HEK293 (cell line): ENCODE measurements around the gene KIF1A.
"Not testable (repeated sequence)": the region's sequence is repeated elsewhere in the genome, so short reads cannot be mapped to it uniquely, and the experiment has no call there.

Experiments
- CTCF ChIA-PET: fragments of 350-600 bp; formaldehyde crosslinking; extraction: SDS; loops from one replicate; lab custom pipeline; 2021; ENCODE audit warnings: antibody characterized with exemption; lab: Yijun Ruan, JAX
- POLR2A ChIA-PET: fragments of 300-600 bp; formaldehyde crosslinking; extraction: SDS; loops from one replicate; lab custom pipeline; 2020; ENCODE audit warnings: antibody characterized with exemption, inconsistent platforms; lab: Yijun Ruan, JAX
- H3K27ac ChIP-seq: fragments of 200-500 bp; sonication (Bioruptor generic); 2 replicates; pipeline ENCODE4 v1.5.1; 2014; ENCODE audit warnings: low read depth, low read length, control low read depth, inconsistent platforms; ENCODE audit errors: extremely low read depth
- H3K36me3 ChIP-seq, 2 experiments: fragments of 200-500 bp in 1 of 2; sonication (Bioruptor generic) in 1 of 2; 1 replicate in 1 of 2; 2 replicates in 1 of 2; pipeline ENCODE4 v1.5.1; 2014 to 2017; ENCODE audit warnings: inconsistent platforms in 2 of 2, low read length in 2 of 2; ENCODE audit not compliant: control insufficient read depth in 2 of 2, insufficient read depth in 1 of 2
- H3K4me1 ChIP-seq: fragments of 200-500 bp; sonication (Bioruptor generic); 2 replicates; pipeline ENCODE4 v1.5.1; 2014; ENCODE audit warnings: mild to moderate bottlenecking, low read length, inconsistent platforms; ENCODE audit not compliant: control insufficient read depth, insufficient read depth
- H3K4me3 ChIP-seq: 2 replicates; pipeline ENCODE4 v1.5.1; 2011; ENCODE audit warnings: low read depth, mild to moderate bottlenecking, control low read depth, low read length, moderate library complexity
- H3K9me3 ChIP-seq: fragments of 200-500 bp; sonication (Bioruptor generic); 2 replicates; pipeline ENCODE4 v1.5.1; 2014; ENCODE audit warnings: low read depth, low read length, inconsistent platforms; ENCODE audit not compliant: control insufficient read depth, insufficient read depth
- CTCF ChIP-seq: fragments of 450-650 bp; formaldehyde crosslinking; IDR thresholded peaks from 2 replicates; pipeline ENCODE4 v1.5.1; 2016; ENCODE audit warnings: missing biosample characterization, missing genetic modification characterization
- EGR2 ChIP-seq: fragments of 450-650 bp; formaldehyde crosslinking; IDR thresholded peaks from 2 replicates; pipeline ENCODE4 v1.5.1; 2016; ENCODE audit warnings: low read depth, missing biosample characterization, missing genetic modification characterization
- OSR2 ChIP-seq: fragments of 450-650 bp; formaldehyde crosslinking; IDR thresholded peaks from 2 replicates; pipeline ENCODE4 v1.5.1; 2016; ENCODE audit warnings: missing biosample characterization, missing genetic modification characterization
- PATZ1 ChIP-seq: fragments of 450-650 bp; formaldehyde crosslinking; IDR thresholded peaks from 2 replicates; pipeline ENCODE4 v1.5.1; 2016; ENCODE audit warnings: missing biosample characterization, missing genetic modification characterization
- ZBTB48 ChIP-seq: fragments of 450-650 bp; formaldehyde crosslinking; IDR thresholded peaks from 2 replicates; pipeline ENCODE4 v1.5.1; 2016; ENCODE audit warnings: missing biosample characterization, missing genetic modification characterization
- ZFHX2 ChIP-seq: fragments of 450-650 bp; formaldehyde crosslinking; conservative IDR thresholded peaks from 2 replicates; pipeline ENCODE4 v1.5.1; 2016; ENCODE audit warnings: missing biosample characterization, missing genetic modification characterization
- ZFP69B ChIP-seq: fragments of 450-650 bp; formaldehyde crosslinking; IDR thresholded peaks from 2 replicates; pipeline ENCODE4 v1.5.1; 2016; ENCODE audit warnings: missing biosample characterization, missing genetic modification characterization
- ZIC2 ChIP-seq: fragments of 450-650 bp; formaldehyde crosslinking; IDR thresholded peaks from 2 replicates; pipeline ENCODE4 v1.5.1; 2016; ENCODE audit warnings: missing biosample characterization, missing genetic modification characterization
- ZNF114 ChIP-seq: fragments of 450-650 bp; formaldehyde crosslinking; IDR thresholded peaks from 2 replicates; pipeline ENCODE4 v1.5.0; 2017; ENCODE audit warnings: missing biosample characterization, missing genetic modification characterization
- ZNF132 ChIP-seq: fragments of 450-650 bp; formaldehyde crosslinking; IDR thresholded peaks from 2 replicates; pipeline ENCODE4 v1.5.1; 2017; ENCODE audit warnings: missing biosample characterization, missing genetic modification characterization, borderline replicate concordance
- ZNF138 ChIP-seq: fragments of 450-650 bp; formaldehyde crosslinking; IDR thresholded peaks from 2 replicates; pipeline ENCODE4 v1.5.1; 2016; ENCODE audit warnings: missing biosample characterization, missing genetic modification characterization, borderline replicate concordance
- ZNF16 ChIP-seq: fragments of 450-650 bp; formaldehyde crosslinking; IDR thresholded peaks from 2 replicates; pipeline ENCODE4 v1.5.1; 2016; ENCODE audit warnings: low read depth, missing biosample characterization, missing genetic modification characterization
- ZNF169 ChIP-seq: fragments of 450-650 bp; formaldehyde crosslinking; IDR thresholded peaks from 2 replicates; pipeline ENCODE4 v1.5.1; 2016; ENCODE audit warnings: missing biosample characterization, missing genetic modification characterization
- ZNF211 ChIP-seq: fragments of 450-650 bp; formaldehyde crosslinking; IDR thresholded peaks from 2 replicates; pipeline ENCODE4 v1.5.1; 2016; ENCODE audit warnings: low read depth, missing biosample characterization, missing genetic modification characterization
- ZNF239 ChIP-seq: fragments of 450-650 bp; formaldehyde crosslinking; IDR thresholded peaks from 2 replicates; pipeline ENCODE4 v1.5.1; 2016; ENCODE audit warnings: missing biosample characterization, missing genetic modification characterization
- ZNF501 ChIP-seq: fragments of 450-650 bp; formaldehyde crosslinking; IDR thresholded peaks from 2 replicates; pipeline ENCODE4 v1.5.1; 2016; ENCODE audit warnings: missing biosample characterization, missing genetic modification characterization
- ZNF529 ChIP-seq: fragments of 450-650 bp; formaldehyde crosslinking; IDR thresholded peaks from 2 replicates; pipeline ENCODE4 v1.5.1; 2017; ENCODE audit warnings: missing genetic modification characterization, missing biosample characterization; ENCODE audit not compliant: insufficient replicate concordance
- ZNF555 ChIP-seq: fragments of 450-650 bp; formaldehyde crosslinking; conservative IDR thresholded peaks from 2 replicates; pipeline ENCODE4 v1.5.1; 2017; ENCODE audit warnings: missing biosample characterization, mild to moderate bottlenecking, missing genetic modification characterization, inconsistent platforms
- ZNF600 ChIP-seq: fragments of 450-650 bp; formaldehyde crosslinking; IDR thresholded peaks from 2 replicates; pipeline ENCODE4 v1.5.1; 2016; ENCODE audit warnings: missing biosample characterization, missing genetic modification characterization
- ZNF621 ChIP-seq: fragments of 450-650 bp; formaldehyde crosslinking; IDR thresholded peaks from 2 replicates; pipeline ENCODE4 v1.5.1; 2017; ENCODE audit warnings: missing biosample characterization, missing genetic modification characterization
- ZNF660 ChIP-seq: fragments of 450-650 bp; IDR thresholded peaks from 2 replicates; pipeline ENCODE4 v1.5.1; 2018; ENCODE audit warnings: missing biosample characterization, mild to moderate bottlenecking, missing genetic modification characterization
- ZNF707 ChIP-seq: fragments of 450-650 bp; formaldehyde crosslinking; IDR thresholded peaks from 2 replicates; pipeline ENCODE4 v1.5.1; 2016; ENCODE audit warnings: missing biosample characterization, missing genetic modification characterization
- ZNF747 ChIP-seq: fragments of 450-650 bp; formaldehyde crosslinking; IDR thresholded peaks from 2 replicates; pipeline ENCODE4 v1.5.1; 2016; ENCODE audit warnings: missing biosample characterization, missing genetic modification characterization
- ZSCAN23 ChIP-seq: fragments of 450-650 bp; formaldehyde crosslinking; IDR thresholded peaks from 2 replicates; pipeline ENCODE4 v1.5.1; 2016; ENCODE audit warnings: missing biosample characterization, missing genetic modification characterization

Gene KIF1A

GRCh38 chr2:240780023-240780700 lies 39.9 kb downstream of the KIF1A start:
- peaks cover 0 to 20% of the 10 kb centered on the region in 2 experiments; a peak in 1 of 3 replicates for H3K36me3 ChIP-seq

GRCh38 chr2:240779250-240779832 lies 40.7 kb downstream of the KIF1A start:
- H3K9me3 ChIP-seq, POLR2A ChIA-PET, CTCF ChIA-PET, H3K4me3 ChIP-seq, H3K4me1 ChIP-seq, H3K27ac ChIP-seq: not testable (repeated sequence)
- H3K36me3 ChIP-seq = peaks cover 0 to 22% of the 10 kb centered on the region in 2 experiments; a peak in 1 of 3 replicates

More at GRCh38 chr2:240780023-240780700, 39.9 kb downstream of the KIF1A start:
- Histone ChIP-seq H3K9me3 (no peaks in the 10 kb centered on the region), H3K4me3 (no peak overlapping the region), H3K4me1 (no peaks in the 10 kb centered on the region), H3K27ac (no peak overlapping the region)
- TF ChIP-seq ZNF114 (no peak), CTCF (tag by site-specific recombination) (0 out of 2 replicates have a peak, but pooled peaks have one; percentile 19), ZFHX2 (tag by site-specific recombination) (peak; percentile 67; the same call in 1 of the 2 replicates), EGR2 (tag by site-specific recombination) (peak; percentile 87), ZFP69B (no peak)
- ChIA-PET POLR2A (no interaction called here), CTCF (no interaction called here)

GRCh38 chr2:240778426-240778825 lies 41.6 kb downstream of the KIF1A start:
- H3K36me3 ChIP-seq = peaks cover 0 to 15% of the 10 kb centered on the region in 2 experiments; a peak in 1 of 3 replicates
- CTCF ChIA-PET = interaction anchor here (0.6 to 0.9 kb wide), 2 partner anchors 18 to 62 kb away, joined by 3 read pairs; no protein-coding TSS in a partner anchor

GRCh38 chr2:240777456-240778212 lies 42.4 kb downstream of the KIF1A start:
- Histone ChIP-seq H3K27ac (no peak overlapping the region), H3K36me3 (peaks cover 0 to 23% of the 10 kb centered on the region in 2 experiments; a peak in 1 of 3 replicates), H3K4me3 (no peak overlapping the region), H3K4me1 (no peaks in the 10 kb centered on the region), H3K9me3 (no peaks in the 10 kb centered on the region)
- no peak for TF ChIP-seq ZNF555 (tag by site-specific recombination)
- no peak for TF ChIP-seq ZNF16
- TF ChIP-seq OSR2 (tag by site-specific recombination) = no peak
- no peak for TF ChIP-seq ZNF138 (tag by site-specific recombination)
- no peak for TF ChIP-seq ZNF239
- TF ChIP-seq ZNF747 (tag by site-specific recombination) = no peak
- no peak for TF ChIP-seq ZNF501 (tag by site-specific recombination)
- no peak for TF ChIP-seq ZNF211 (tag by site-specific recombination)
- TF ChIP-seq ZNF529 (tag by site-specific recombination) = no peak
- no peak for TF ChIP-seq ZNF169 (tag by site-specific recombination)
- TF ChIP-seq ZIC2 (tag by site-specific recombination) = no peak
- TF ChIP-seq ZSCAN23 (tag by site-specific recombination) = no peak
- no peak for TF ChIP-seq ZNF132
- no peak for TF ChIP-seq ZNF707 (tag by site-specific recombination)
- TF ChIP-seq ZBTB48 = no peak
- TF ChIP-seq ZNF660 = no peak
- no peak for TF ChIP-seq PATZ1 (tag by site-specific recombination)
- ChIA-PET POLR2A (no interaction called here), CTCF (interaction anchor here (0.6 to 0.9 kb wide), 2 partner anchors 17 to 63 kb away, joined by 3 read pairs; no protein-coding TSS in a partner anchor)

More at GRCh38 chr2:240778426-240778825, 41.6 kb downstream of the KIF1A start:
- no peak overlapping the region for H3K27ac ChIP-seq
- TF ChIP-seq ZNF600 (0 out of 2 replicates have a peak, but pooled peaks have one; percentile 17), ZNF621 (tag by site-specific recombination) (no peak)
- H3K4me3 ChIP-seq = no peak overlapping the region
- no peaks in the 10 kb centered on the region for H3K4me1 ChIP-seq
- POLR2A ChIA-PET = no interaction called here
- H3K9me3 ChIP-seq = no peaks in the 10 kb centered on the region
